GM19395 (cell line): ENCODE data around the gene ZNF594.
"Not testable (repeated sequence)": the region's sequence is repeated elsewhere in the genome, so short reads cannot be mapped to it uniquely, and the experiment has no call there.

Experiments
- ATAC-seq: cut with Tn5 transposase; IDR thresholded peaks from one replicate; pipeline ENCODE4 v1.9.1; 2021; ENCODE audit warnings: mild to moderate bottlenecking, moderate library complexity; ENCODE audit not compliant: unreplicated experiment

The ZNF594 gene

GRCh38 chr17:5137511-5138197 is 54.0 kb downstream of the ZNF594 start:
- ATAC-seq = not testable (repeated sequence)

- ATAC-seq = not testable (repeated sequence)
These were observed 54.9 kb downstream of the ZNF594 start for GRCh38 chr17:5136580-5137412.

GRCh38 chr17:5135726-5136579 is 55.7 kb downstream of the ZNF594 start:
- no peak for ATAC-seq

GRCh38 chr17:5135131-5135712 is 56.4 kb downstream of the ZNF594 start:
- not testable (repeated sequence) for ATAC-seq

- ATAC-seq = not testable (repeated sequence)
These were observed 57.1 kb downstream of the ZNF594 start for GRCh38 chr17:5134571-5134970.

- not testable (repeated sequence) for ATAC-seq
These were observed 57.7 kb downstream of the ZNF594 start for GRCh38 chr17:5133961-5134360.

GRCh38 chr17:5133311-5133710 is 58.4 kb downstream of the ZNF594 start:
- no peak for ATAC-seq

GRCh38 chr17:5132503-5133225 is 59.0 kb downstream of the ZNF594 start:
- not testable (repeated sequence) for ATAC-seq

- ATAC-seq = not testable (repeated sequence)
These were observed 59.7 kb downstream of the ZNF594 start for GRCh38 chr17:5131799-5132502.

- no peak for ATAC-seq
These were observed 60.4 kb downstream of the ZNF594 start for GRCh38 chr17:5131146-5131715.

GRCh38 chr17:5130687-5131086 is 61.0 kb downstream of the ZNF594 start:
- not testable (repeated sequence) for ATAC-seq

- not testable (repeated sequence) for ATAC-seq
These were observed 61.4 kb downstream of the ZNF594 start for GRCh38 chr17:5130261-5130660.

GRCh38 chr17:5129770-5130169 is 61.9 kb downstream of the ZNF594 start:
- ATAC-seq = not testable (repeated sequence)
